ENCODE measurements around the gene C3AR1.

Gene C3AR1

GRCh38 chr12:8037046-8037663 is 29.0 kb downstream of the C3AR1 start:
- no peak for TF ChIP-seq CTCF (IDR thresholded peaks at IDR 0.05; ENCODE audit: extremely low read depth, insufficient read depth, missing control alignments)
- DNase-seq (ENCODE audit: low spot score) = peak; percentile 34
- in situ Hi-C loops (cut with MboI; ENCODE audit: low pct_unique_long_range_greater_than_20kb, low sequenced_read_pairs, unreplicated experiment) = no loop called here

- DNase-seq (ENCODE audit: low spot score) = no peak
- in situ Hi-C loops (cut with MboI; ENCODE audit: low pct_unique_long_range_greater_than_20kb, low sequenced_read_pairs, unreplicated experiment) = no loop called here
- TF ChIP-seq CTCF (IDR thresholded peaks at IDR 0.05; ENCODE audit: extremely low read depth, insufficient read depth, missing control alignments) = no peak
Measured at GRCh38 chr12:8036346-8036745, 29.8 kb downstream of the C3AR1 start.

GRCh38 chr12:8035440-8036010 is 30.6 kb downstream of the C3AR1 start:
- in situ Hi-C loops (cut with MboI; ENCODE audit: low pct_unique_long_range_greater_than_20kb, low sequenced_read_pairs, unreplicated experiment) = no loop called here
- DNase-seq (ENCODE audit: low spot score) = no peak
- TF ChIP-seq CTCF (IDR thresholded peaks at IDR 0.05; ENCODE audit: extremely low read depth, insufficient read depth, missing control alignments) = no peak

GRCh38 chr12:8034802-8035201 is 31.4 kb downstream of the C3AR1 start:
- in situ Hi-C loops (cut with MboI; ENCODE audit: low pct_unique_long_range_greater_than_20kb, low sequenced_read_pairs, unreplicated experiment) = no loop called here
- TF ChIP-seq CTCF (IDR thresholded peaks at IDR 0.05; ENCODE audit: extremely low read depth, insufficient read depth, missing control alignments) = no peak

GRCh38 chr12:8033153-8034044 is 32.8 kb downstream of the C3AR1 start:
- in situ Hi-C loops (cut with MboI; ENCODE audit: low pct_unique_long_range_greater_than_20kb, low sequenced_read_pairs, unreplicated experiment) = no loop called here
- peak; percentile 75 for DNase-seq (ENCODE audit: low spot score)
- no peak for TF ChIP-seq CTCF (IDR thresholded peaks at IDR 0.05; ENCODE audit: extremely low read depth, insufficient read depth, missing control alignments)

More at GRCh38 chr12:8034802-8035201, 31.4 kb downstream of the C3AR1 start:
- DNase-seq (ENCODE audit: low spot score) = no peak

GRCh38 chr12:8032242-8033152 is 33.7 kb downstream of the C3AR1 start, which contains the start of gene FOXJ2:
TSS of gene FOXJ2 (plus strand) at chr12:8032716. CDS start at chr12:8039833, 7,117 bp downstream.
- DNase-seq (ENCODE audit: low spot score) = peak; percentile 86
- in situ Hi-C loops (cut with MboI; ENCODE audit: low pct_unique_long_range_greater_than_20kb, low sequenced_read_pairs, unreplicated experiment) = no loop called here
- no peak for TF ChIP-seq CTCF (IDR thresholded peaks at IDR 0.05; ENCODE audit: extremely low read depth, insufficient read depth, missing control alignments)
